Suprapubic skin (tissue), 3 donors: ENCODE measurements around the gene CLVS2.

Experiments used
- EP300 ChIP-seq: sonication (generic); formaldehyde crosslinking; IDR thresholded peaks from one replicate; pipeline ENCODE4 v1.6.1; 2017; ENCODE audit warnings: antibody characterized with exemption
- POLR2A ChIP-seq, 2 donors: fragments of 450-650 bp; IDR thresholded peaks; one replicate each; pipeline ENCODE4 v1.6.1; 2017; ENCODE audit warnings: antibody characterized with exemption in 2 of 2, mild to moderate bottlenecking in 2 of 2, moderate library complexity in 2 of 2
- TF ChIP-seq, protein P1 (sequence below), 2 donors: fragments of 200-600 bp in 1 of 2; fragments of 450-650 bp in 1 of 2; sonication (generic) in 1 of 2; IDR thresholded peaks; one replicate each; pipeline ENCODE4 v1.5.1; 2016 to 2019; ENCODE audit warnings: antibody characterized with exemption in 2 of 2, mild to moderate bottlenecking in 1 of 2, moderate library complexity in 1 of 2

- TF ChIP-seq POLR2A (IDR thresholded peaks at IDR 0.05) = no peak
- TF ChIP-seq, protein P1, sequence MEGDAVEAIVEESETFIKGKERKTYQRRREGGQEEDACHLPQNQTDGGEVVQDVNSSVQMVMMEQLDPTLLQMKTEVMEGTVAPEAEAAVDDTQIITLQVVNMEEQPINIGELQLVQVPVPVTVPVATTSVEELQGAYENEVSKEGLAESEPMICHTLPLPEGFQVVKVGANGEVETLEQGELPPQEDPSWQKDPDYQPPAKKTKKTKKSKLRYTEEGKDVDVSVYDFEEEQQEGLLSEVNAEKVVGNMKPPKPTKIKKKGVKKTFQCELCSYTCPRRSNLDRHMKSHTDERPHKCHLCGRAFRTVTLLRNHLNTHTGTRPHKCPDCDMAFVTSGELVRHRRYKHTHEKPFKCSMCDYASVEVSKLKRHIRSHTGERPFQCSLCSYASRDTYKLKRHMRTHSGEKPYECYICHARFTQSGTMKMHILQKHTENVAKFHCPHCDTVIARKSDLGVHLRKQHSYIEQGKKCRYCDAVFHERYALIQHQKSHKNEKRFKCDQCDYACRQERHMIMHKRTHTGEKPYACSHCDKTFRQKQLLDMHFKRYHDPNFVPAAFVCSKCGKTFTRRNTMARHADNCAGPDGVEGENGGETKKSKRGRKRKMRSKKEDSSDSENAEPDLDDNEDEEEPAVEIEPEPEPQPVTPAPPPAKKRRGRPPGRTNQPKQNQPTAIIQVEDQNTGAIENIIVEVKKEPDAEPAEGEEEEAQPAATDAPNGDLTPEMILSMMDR (IDR thresholded peaks at IDR 0.05) = no peak
- no peak for TF ChIP-seq EP300
Measured at GRCh38 chr6:123000244-123000770, 4.3 kb downstream of the CLVS2 start.
